ENCODE data around the gene KRT75.
"Not testable (repeated sequence)": the region's sequence is repeated elsewhere in the genome, so short reads cannot be mapped to it uniquely, and the experiment has no call there.

KRT75 gene

DNA sequence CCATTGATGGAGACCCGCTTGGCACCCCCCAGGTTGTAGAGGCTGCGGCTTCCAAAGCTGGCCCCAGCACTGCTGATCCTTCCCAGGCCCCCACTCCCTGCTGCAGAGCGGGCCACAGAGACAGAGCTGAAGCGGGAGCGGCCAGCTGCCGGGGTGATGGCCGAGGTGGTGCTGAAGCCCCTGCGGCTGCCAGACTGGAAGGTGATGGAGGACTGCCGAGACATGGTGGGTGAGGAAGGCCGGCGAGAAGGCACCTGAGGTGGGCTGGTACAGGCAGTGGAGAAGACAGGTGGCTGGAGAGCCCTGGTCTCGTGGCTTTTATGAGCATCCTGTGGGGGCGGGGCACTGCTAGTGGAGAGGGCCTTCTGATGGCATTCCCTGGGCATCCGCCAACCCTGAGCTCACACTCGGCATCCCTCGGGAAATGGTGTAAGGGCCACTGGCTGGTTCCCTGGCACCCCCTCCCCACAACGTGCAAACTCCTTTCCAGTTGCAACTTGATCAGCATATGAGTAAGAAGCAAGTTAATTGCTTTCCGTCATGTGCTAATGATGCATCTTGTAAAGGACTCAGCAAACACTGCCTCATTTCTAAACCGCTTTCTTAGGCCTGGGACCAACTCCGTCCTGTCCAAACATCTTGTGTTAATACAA is at the start of gene KRT75:
KRT75 (minus strand) TSS at position 291 of the 653 bp plus-strand sequence; CDS start at position 224, 67 bp downstream.
- no peak for DNase-seq

DNA sequence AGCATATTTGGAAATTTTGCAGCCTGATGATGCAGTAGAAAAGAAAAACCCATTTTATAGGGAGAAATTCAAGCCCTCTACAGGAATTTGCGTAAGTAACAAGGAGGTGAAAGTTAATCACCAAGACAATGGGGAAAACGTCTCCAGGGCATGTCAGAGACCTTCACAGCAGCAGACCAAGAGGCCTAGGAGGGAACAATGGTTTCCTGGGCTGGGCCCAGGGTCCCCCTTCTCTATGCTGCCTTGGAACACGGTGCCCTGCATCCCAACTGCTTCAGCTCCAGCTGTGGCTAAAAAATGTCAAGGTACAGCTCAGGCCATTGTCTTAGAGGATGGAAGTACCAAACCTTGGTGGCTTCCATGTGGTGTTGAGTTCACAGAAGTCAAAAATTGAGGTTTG is 45.9 kb upstream of the KRT75 start:
- no peak for DNase-seq

GRCh38 chr12:52477651-52478050 is 43.5 kb upstream of the KRT75 start:
- DNase-seq: no peak

DNA sequence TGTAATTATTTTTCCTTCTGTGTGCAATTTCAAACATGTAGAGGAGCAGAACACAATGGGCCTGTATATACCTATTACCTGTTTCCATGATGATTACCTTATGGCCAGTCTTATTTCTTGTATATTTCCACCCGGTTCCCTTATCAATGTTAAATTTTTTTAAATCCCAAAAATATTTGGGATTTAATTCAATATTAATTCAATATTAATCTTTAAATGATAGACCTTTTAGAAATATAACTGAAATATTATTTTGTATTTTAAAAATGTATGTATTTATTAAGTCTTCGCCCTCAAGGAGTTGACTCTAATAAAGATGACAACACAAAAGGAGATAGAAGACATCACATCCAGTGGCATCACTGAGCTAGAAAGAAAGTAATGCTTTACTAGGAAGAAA is 40.0 kb upstream of the KRT75 start:
- no peak for DNase-seq

DNA sequence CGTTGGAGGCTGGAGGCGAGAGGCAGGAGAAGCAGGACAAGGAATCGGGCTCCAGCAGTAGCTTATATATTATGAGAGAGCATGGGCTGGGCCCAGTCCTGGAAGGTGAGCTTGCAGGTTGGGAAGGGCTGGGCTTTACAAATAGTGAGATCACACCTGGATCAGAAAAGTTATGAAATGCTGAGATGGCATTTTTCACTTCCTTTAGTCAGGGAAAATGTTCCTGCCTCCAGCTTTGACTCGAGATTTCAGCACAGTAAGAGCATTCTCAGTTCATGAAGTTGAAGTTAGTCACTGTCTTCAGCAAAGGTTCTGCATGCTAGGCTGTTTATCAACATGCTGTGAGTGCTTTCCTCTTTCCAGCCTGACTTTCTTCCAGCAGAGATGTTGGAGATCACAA is 39.6 kb upstream of the KRT75 start, which contains the start of gene KRT6C:
KRT6C (minus strand) TSS at position 38 of the 400 bp plus-strand sequence. CDS start 68 bp downstream, outside the sequence.
- DNase-seq: no peak

GRCh38 chr12:52469853-52470252 is 35.7 kb upstream of the KRT75 start:
- no peak for DNase-seq

GRCh38 chr12:52464897-52465296 is 30.7 kb upstream of the KRT75 start:
- DNase-seq: no peak

- DNase-seq: no peak
Measured at GRCh38 chr12:52461693-52462092, 27.5 kb upstream of the KRT75 start.

DNA sequence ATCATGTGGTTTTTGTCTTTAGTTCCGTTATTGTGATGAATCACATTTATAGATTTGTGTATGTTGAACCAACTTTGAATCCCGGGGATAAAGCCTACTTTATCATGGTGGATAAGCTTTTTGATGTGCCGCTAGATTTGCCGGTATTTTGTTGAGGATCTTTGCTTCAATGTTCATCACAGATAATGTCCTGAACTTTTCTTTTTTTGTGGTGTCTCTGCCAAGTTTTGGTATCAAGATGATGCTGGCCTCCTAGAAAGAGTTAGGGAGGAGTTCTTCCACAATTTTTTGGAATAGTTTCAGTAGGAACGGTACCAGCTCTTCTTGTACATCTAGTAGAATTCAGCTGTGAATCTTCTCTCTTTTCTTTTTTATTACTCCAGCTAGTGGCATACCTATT is 24.7 kb upstream of the KRT75 start:
- DNase-seq: no peak

- no peak for DNase-seq
Measured at GRCh38 chr12:52455821-52456220, 21.6 kb upstream of the KRT75 start.

- DNase-seq: no peak
Measured at GRCh38 chr12:52454411-52455201, 20.4 kb upstream of the KRT75 start.

DNA sequence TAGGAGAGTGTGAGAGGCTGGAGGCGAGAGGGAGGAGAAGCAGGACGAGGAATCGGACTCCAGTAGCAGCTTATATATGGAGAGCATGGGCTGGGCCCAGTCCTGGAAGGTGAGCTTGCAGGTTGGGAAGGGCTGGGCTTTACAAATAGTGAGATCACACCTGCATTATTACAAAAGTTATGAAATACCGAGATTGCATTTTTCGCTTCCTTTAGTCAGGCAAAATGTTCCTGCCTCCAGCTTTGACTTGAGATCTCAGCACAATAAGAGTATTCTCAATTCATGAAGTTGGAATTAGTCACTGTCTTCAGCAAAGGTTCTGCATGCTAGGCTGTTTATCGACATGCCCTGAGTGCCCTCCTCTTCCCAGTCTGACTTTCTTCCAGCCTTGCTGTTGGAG is 17.9 kb upstream of the KRT75 start, which contains the start of gene KRT6B:
KRT6B (minus strand) TSS at position 46 of the 400 bp plus-strand sequence. CDS start 68 bp downstream, outside the sequence.
- DNase-seq: no peak

- DNase-seq: no peak
Measured at GRCh38 chr12:52448228-52448627, 14.1 kb upstream of the KRT75 start.

- not testable (repeated sequence) for DNase-seq
Measured at GRCh38 chr12:52447196-52447595, 13.0 kb upstream of the KRT75 start.

GRCh38 chr12:52446367-52447045 is 12.3 kb upstream of the KRT75 start:
- DNase-seq: no peak

DNA sequence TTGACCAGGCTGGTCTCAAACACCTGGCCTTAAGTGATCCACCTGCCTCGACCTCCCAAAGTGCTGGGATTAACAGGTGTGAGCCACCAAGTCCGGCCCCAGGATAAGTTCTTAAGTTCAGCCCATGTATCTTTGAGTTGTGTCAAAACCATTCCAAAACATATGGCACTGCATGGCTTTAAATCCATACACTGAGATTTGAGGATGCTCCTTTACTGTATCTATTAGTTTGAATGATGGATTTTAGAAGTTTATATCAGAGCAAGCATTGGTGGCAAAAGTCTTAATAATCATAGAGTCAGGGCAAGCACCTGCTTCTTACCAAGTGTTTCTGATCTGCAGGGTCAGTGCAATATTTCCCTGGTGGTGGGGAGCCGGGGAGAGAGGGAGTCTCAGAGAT is 11.7 kb upstream of the KRT75 start:
- DNase-seq: no peak

- no peak for DNase-seq
Measured at GRCh38 chr12:52444647-52445595, 10.8 kb upstream of the KRT75 start.

DNA sequence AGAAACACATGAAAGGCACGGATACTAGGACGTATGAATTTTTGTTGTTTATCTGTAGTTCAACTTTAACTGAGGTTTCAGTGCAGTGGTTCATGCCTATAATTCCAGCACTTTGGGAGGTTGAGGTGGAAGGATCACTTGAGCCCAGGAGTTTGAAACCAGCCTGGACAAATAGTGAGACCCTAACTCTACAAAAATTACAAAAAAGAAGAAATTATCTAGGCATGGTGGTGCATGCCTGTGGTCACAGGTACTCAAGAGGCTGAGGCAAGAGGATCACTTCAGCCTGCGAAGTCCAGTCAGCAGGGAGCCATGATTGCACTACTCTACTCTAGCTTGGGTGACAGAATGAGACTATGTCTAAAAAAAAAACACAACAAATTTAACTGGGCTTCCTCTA is 9.8 kb upstream of the KRT75 start:
- no peak for DNase-seq

DNA sequence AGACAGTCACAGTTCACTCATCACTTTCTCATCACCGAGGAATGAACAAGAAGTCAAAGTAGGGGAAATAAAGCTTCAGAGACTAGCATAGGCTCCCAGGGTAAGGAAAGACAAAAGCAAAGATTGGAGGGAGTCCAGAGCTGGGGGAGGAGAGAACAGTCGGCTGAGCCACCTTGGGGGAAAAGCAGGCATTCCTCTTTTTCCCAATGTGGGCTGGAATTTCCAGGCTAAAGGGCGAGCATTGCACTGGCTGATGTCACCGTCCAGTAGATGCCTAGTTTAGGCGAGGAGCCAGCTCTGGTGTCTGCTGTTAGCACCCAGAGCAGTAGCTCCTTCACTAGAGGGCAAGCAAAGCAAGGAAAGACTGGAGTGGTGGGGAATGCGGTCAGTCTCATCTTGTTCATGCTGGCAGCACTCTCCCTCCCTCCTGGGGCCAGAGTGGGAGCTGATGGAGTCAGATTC is 8.5 kb upstream of the KRT75 start:
- no peak for DNase-seq

GRCh38 chr12:52441320-52441911 is 7.2 kb upstream of the KRT75 start:
- no peak for DNase-seq

- DNase-seq: no peak
Measured at GRCh38 chr12:52440821-52441319, 6.7 kb upstream of the KRT75 start.

GRCh38 chr12:52439845-52440244 is 5.7 kb upstream of the KRT75 start:
- DNase-seq: no peak
